CMK (cell line): ENCODE data around the gene TMEM45B.
"Not testable (repeated sequence)": the region's sequence is repeated elsewhere in the genome, so short reads cannot be mapped to it uniquely, and the experiment has no call there.

Experiments used
- DNase-seq: peaks from one replicate; pipeline ENCODE4 v3.0.0-alpha.2; 2010; ENCODE audit warnings: low read depth

The TMEM45B gene

GRCh38 chr11:129852125-129852740 lies 36.6 kb downstream of the TMEM45B start:
- no peak for DNase-seq

GRCh38 chr11:129853518-129854231 lies 38.0 kb downstream of the TMEM45B start:
- no peak for DNase-seq

- no peak for DNase-seq
These were observed 38.7 kb downstream of the TMEM45B start for GRCh38 chr11:129854232-129854805.

- DNase-seq, result no peak
These were observed 39.4 kb downstream of the TMEM45B start for GRCh38 chr11:129855086-129855485.

- DNase-seq, result no peak
These were observed 40.4 kb downstream of the TMEM45B start for GRCh38 chr11:129856036-129856435.

- DNase-seq, result no peak
These were observed 46.3 kb downstream of the TMEM45B start for GRCh38 chr11:129861702-129862522.

GRCh38 chr11:129864811-129865210 lies 49.2 kb downstream of the TMEM45B start:
- DNase-seq, result no peak

- no peak for DNase-seq
These were observed 50.1 kb downstream of the TMEM45B start for GRCh38 chr11:129865701-129866100.

- DNase-seq, result no peak
These were observed 50.7 kb downstream of the TMEM45B start for GRCh38 chr11:129866311-129866710.

- not testable (repeated sequence) for DNase-seq
These were observed 53.0 kb downstream of the TMEM45B start for GRCh38 chr11:129868626-129869025.

- DNase-seq, result no peak
These were observed 56.3 kb downstream of the TMEM45B start for GRCh38 chr11:129871914-129872313.

- no peak for DNase-seq
These were observed 64.7 kb downstream of the TMEM45B start for GRCh38 chr11:129880311-129880710.

- DNase-seq, result peak; percentile 22
These were observed 66.0 kb downstream of the TMEM45B start for GRCh38 chr11:129881570-129882170.

- DNase-seq, result no peak
These were observed 68.9 kb downstream of the TMEM45B start for GRCh38 chr11:129884581-129884980.

GRCh38 chr11:129885381-129885780 lies 69.7 kb downstream of the TMEM45B start:
- DNase-seq, result no peak

GRCh38 chr11:129888451-129888850 lies 72.8 kb downstream of the TMEM45B start:
- DNase-seq, result no peak

GRCh38 chr11:129894278-129895125 lies 78.9 kb downstream of the TMEM45B start:
- peak; percentile 11 for DNase-seq

- peak; percentile 79 for DNase-seq
These were observed 79.7 kb downstream of the TMEM45B start, which contains the start of gene NFRKB for GRCh38 chr11:129895126-129896041. Gene NFRKB, minus strand, starts transcription at chr11:129895578. Its CDS starts 2,729 bp downstream, at chr11:129892849.

- no peak for DNase-seq
These were observed 80.4 kb downstream of the TMEM45B start for GRCh38 chr11:129896062-129896461.

- DNase-seq, result no peak
These were observed 89.8 kb downstream of the TMEM45B start for GRCh38 chr11:129905402-129905801.
